OCI-LY7 (cell line): ENCODE results near the gene HNRNPAB.

Experiments used
- CTCF ChIP-seq: fragments of 200-600 bp; sonication (generic); conservative IDR thresholded peaks from 2 replicates; pipeline ENCODE4 v1.5.1; 2014; ENCODE audit warnings: mild to moderate bottlenecking, antibody characterized with exemption, low read length, moderate library complexity, mixed read lengths
- EZH2phosphoT487 ChIP-seq: fragments of 200-600 bp; sonication (generic); IDR thresholded peaks from 2 replicates; pipeline ENCODE4 v1.6.1; 2018; ENCODE audit warnings: low read depth, borderline replicate concordance, mild to moderate bottlenecking, mixed run types, antibody characterized with exemption, low read length, moderate library complexity, mixed read lengths

- TF ChIP-seq CTCF: no peak
- no peak for TF ChIP-seq EZH2phosphoT487
Observed at GRCh38 chr5:178170455-178170854, 33.9 kb upstream of the HNRNPAB start.
